Measurements from ENCODE around the gene TMEM17. TPM values are rescaled to one million over a fixed set of nuclear protein-coding genes. Genes with fewer than 3 reads are reported as not detected.

TMEM17 gene
- total and polyA plus RNA-seq, 2 experiments from 2014 or later = 1.8 to 5.0 TPM

- Histone ChIP-seq H3K9me3 (ENCODE audit: low read depth) (no peaks in the 10 kb centered on the region), H3K27me3 (no peaks in the 10 kb centered on the region), H3K27ac (no peak overlapping the region), H3K36me3 (no peaks in the 10 kb centered on the region), H3K4me3 (no peak overlapping the region), H3K4me1 (ENCODE audit: low read depth) (peaks cover under 1% of the 10 kb centered on the region)
- TF ChIP-seq CTCF (IDR thresholded peaks at IDR 0.05; ENCODE audit: low read depth, low read length) = no peak
- no peak for DNase-seq (ENCODE audit: low read depth in 1 of 2, low spot score in 1 of 2)
These were observed 25.6 kb upstream of the TMEM17 start for GRCh38 chr2:62531594-62531993.

- Histone ChIP-seq H3K4me1 (ENCODE audit: low read depth) (peaks cover 7% of the 10 kb centered on the region), H3K36me3 (no peaks in the 10 kb centered on the region), H3K9me3 (ENCODE audit: low read depth) (no peaks in the 10 kb centered on the region), H3K27ac (no peak overlapping the region), H3K27me3 (no peaks in the 10 kb centered on the region), H3K4me3 (no peak overlapping the region)
- no peak for TF ChIP-seq CTCF (IDR thresholded peaks at IDR 0.05; ENCODE audit: low read depth, low read length)
- no peak for DNase-seq (ENCODE audit: low read depth in 1 of 2, low spot score in 1 of 2)
These were observed 23.8 kb upstream of the TMEM17 start for GRCh38 chr2:62529758-62530157.

- no peak for TF ChIP-seq CTCF (IDR thresholded peaks at IDR 0.05; ENCODE audit: low read depth, low read length)
- H3K27ac ChIP-seq = no peak overlapping the region
- H3K4me1 ChIP-seq (ENCODE audit: low read depth) = peaks cover 7% of the 10 kb centered on the region
- no peaks in the 10 kb centered on the region for H3K27me3 ChIP-seq
- no peak for DNase-seq (ENCODE audit: low read depth in 1 of 2, low spot score in 1 of 2)
- H3K9me3 ChIP-seq (ENCODE audit: low read depth) = no peaks in the 10 kb centered on the region
- no peaks in the 10 kb centered on the region for H3K36me3 ChIP-seq
- H3K4me3 ChIP-seq = no peak overlapping the region
These were observed 21.6 kb upstream of the TMEM17 start for GRCh38 chr2:62527478-62528210.

- H3K27me3 ChIP-seq = no peaks in the 10 kb centered on the region
- H3K9me3 ChIP-seq (ENCODE audit: low read depth) = no peaks in the 10 kb centered on the region
- H3K4me3 ChIP-seq = no peak overlapping the region
- no peak for TF ChIP-seq CTCF (IDR thresholded peaks at IDR 0.05; ENCODE audit: low read depth, low read length)
- no peak for DNase-seq (ENCODE audit: low read depth in 1 of 2, low spot score in 1 of 2)
- peaks cover 7% of the 10 kb centered on the region for H3K4me1 ChIP-seq (ENCODE audit: low read depth)
- no peaks in the 10 kb centered on the region for H3K36me3 ChIP-seq
- H3K27ac ChIP-seq = no peak overlapping the region
These were observed 20.8 kb upstream of the TMEM17 start for GRCh38 chr2:62526531-62527381.

- DNase-seq (ENCODE audit: low read depth in 1 of 2, low spot score in 1 of 2) = no peak
- Histone ChIP-seq H3K36me3 (no peaks in the 10 kb centered on the region), H3K27me3 (no peaks in the 10 kb centered on the region), H3K9me3 (ENCODE audit: low read depth) (no peaks in the 10 kb centered on the region), H3K27ac (no peak overlapping the region), H3K4me3 (no peak overlapping the region), H3K4me1 (ENCODE audit: low read depth) (peaks cover 7% of the 10 kb centered on the region)
- TF ChIP-seq CTCF (IDR thresholded peaks at IDR 0.05; ENCODE audit: low read depth, low read length) = no peak
These were observed 19.7 kb upstream of the TMEM17 start for GRCh38 chr2:62525549-62526269.
